GM11168 (cell line): ENCODE measurements around the gene NNT.
"Not testable (repeated sequence)": the region's sequence is repeated elsewhere in the genome, so short reads cannot be mapped to it uniquely, and the experiment has no call there.

Source experiments
- in situ Hi-C: fragments of 300-500 bp; cut with MboI; formaldehyde crosslinking; loops from one replicate; pipeline ENCODE4 v1.12.0; 2022; ENCODE audit warnings: low sequenced_read_pairs; ENCODE audit not compliant: unreplicated experiment

Gene NNT

GRCh38 chr5:43582082-43583005 lies 20.6 kb upstream of the NNT start:
- in situ Hi-C loops: no loop called here

GRCh38 chr5:43583724-43584123 lies 19.3 kb upstream of the NNT start:
- in situ Hi-C loops: no loop called here

GRCh38 chr5:43584166-43584699 lies 18.7 kb upstream of the NNT start:
- in situ Hi-C loops: no loop called here

- in situ Hi-C loops: no loop called here
These were observed 14.1 kb upstream of the NNT start for GRCh38 chr5:43588842-43589241.

GRCh38 chr5:43589310-43589709 lies 13.7 kb upstream of the NNT start:
- in situ Hi-C loops: no loop called here

DNA sequence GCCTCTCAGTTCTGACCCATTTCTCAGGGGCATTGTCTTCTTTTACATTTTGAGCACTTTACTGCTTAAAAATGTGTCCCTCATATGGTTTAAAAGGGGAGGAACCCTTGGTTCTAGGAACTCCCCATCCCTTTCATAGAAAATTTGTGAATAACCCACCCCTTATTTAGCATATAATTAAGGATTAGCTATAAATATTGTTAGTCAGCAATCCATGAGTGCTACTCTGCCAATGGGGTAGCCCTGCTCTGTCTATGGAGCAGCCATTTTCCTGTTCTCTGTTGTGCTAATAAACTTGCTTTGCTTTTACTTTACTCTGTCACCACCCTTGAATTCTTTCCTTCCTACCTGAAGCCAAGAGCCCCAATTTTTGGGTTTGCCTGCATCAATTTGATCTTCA lies 12.3 kb upstream of the NNT start:
- in situ Hi-C loops: no loop called here

- in situ Hi-C loops: no loop called here
These were observed 10.6 kb upstream of the NNT start for GRCh38 chr5:43592363-43592762.

DNA sequence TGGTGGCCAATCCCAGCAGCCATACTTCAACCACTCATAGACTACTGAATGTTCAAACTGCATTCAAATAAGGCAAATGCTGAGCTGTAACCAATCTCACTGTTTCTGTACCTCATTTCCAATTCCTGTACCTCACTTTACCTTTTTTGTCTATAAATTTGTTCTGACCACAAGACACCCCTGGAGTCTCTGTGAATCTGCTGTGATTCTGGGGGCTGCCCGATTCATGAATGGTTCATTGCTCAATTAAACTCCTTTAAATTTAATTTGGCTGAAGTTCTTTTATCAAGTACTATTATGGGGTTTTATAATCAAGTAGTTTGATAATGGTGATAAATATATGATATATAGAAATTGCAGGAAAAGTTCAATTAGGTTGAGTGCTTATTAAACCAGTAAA lies 4.1 kb upstream of the NNT start:
- in situ Hi-C loops: not testable (repeated sequence)

DNA sequence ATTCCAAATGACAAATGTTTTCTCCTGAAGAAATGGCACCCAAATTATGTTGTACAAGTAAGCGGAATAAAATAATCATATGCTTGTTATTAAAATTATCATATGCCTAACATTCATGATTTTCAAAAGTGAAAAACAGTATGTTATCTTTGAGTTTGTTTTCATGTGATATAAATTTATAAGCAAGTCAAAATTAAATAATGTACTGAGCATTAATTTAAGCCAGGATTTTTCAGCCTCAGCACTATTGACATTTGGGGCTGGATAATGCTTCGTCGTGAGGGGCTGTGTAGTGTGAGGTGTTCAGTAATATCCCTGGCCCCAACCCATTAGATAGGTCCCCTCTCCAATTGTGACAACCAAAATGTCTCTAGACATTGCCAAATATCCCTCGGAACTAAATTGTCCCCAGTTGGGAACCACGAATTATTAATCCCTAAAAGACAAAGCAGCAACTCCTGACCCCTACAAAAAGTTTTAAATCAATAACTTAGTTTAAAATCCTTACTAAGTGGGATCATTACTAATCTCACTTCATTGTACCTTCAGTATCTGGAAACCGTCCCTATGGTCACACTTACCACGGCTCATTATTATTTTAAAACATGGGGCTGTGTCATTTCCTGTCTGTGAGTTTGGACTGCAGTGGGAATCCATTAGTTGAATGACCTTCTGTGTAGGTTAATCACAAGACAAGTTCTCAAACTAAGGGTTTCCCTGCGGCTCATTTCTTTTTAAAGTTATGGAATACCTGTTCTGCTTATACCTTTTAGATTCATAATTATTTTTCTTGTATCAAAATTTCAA lies 1.3 kb upstream of the NNT start:
- in situ Hi-C loops: no loop called here

DNA sequence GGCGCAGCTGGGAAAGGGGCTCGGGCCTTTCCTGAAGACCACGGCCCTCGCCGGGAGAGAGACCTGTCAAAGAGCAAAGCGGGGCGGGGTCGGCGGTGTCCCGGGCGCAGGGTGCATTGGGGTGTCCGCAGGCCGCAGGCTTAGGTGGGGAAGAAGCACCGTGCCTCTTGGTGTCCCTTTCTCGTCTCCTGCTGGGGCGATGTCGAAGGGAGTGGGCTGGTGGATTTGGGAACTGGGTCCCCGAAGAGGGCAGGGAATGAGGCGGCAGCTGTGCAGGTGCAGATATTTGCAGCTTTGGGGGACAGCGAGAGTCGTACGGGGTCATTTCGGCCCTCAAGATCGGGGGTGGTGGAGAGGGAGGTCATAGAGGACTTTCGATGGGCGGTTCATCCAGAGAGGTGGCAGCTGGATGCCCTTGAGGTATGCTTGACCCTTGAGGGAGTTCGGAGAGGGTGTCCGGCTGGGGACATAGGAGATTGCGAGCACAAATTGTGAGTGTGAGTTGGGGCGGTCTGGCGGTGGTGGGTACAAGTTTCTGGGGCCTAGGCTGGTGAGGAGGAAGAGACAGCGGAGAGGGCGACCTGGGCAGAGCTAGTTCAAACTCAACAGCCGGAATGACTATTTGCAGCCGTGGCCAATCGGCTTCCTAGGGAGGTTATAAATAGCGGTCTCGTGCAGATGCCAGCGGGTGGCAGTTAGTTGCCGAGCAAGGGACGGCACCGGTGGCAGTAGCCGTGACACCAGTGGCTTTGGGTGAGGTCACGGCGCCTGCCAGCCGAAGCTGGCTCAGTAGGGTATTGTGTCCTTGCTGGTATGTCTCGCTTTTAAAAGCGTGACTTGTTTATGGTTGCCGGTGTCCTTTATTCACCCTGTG lies 601 bp downstream of the NNT start:
- in situ Hi-C loops: no loop called here

- in situ Hi-C loops: no loop called here
These were observed 1.7 kb downstream of the NNT start for GRCh38 chr5:43604699-43605098.

GRCh38 chr5:43606351-43606750 lies 3.4 kb downstream of the NNT start:
- in situ Hi-C loops: no loop called here

DNA sequence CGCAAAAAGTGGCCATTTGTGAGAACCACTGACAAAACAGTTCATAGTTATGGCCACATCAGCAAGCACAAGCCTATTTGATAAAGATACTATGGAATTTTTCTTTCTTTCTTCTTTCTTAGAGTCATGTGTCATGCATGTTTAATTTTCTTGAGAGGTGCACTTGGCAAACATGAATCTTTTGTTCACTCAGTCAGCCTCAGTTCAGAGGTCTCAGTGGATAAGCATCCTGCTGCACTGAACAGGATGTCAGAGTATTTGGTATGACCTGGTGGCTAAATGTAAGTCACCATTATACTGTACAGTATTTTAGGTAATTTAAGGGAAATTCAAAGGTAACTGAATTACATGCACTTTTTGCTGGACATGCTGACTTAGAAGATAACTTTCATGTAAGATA lies 5.4 kb downstream of the NNT start:
- in situ Hi-C loops: no loop called here

GRCh38 chr5:43609752-43610151 lies 6.8 kb downstream of the NNT start:
- in situ Hi-C loops: no loop called here

GRCh38 chr5:43613370-43613769 lies 10.4 kb downstream of the NNT start:
- in situ Hi-C loops: no loop called here

DNA sequence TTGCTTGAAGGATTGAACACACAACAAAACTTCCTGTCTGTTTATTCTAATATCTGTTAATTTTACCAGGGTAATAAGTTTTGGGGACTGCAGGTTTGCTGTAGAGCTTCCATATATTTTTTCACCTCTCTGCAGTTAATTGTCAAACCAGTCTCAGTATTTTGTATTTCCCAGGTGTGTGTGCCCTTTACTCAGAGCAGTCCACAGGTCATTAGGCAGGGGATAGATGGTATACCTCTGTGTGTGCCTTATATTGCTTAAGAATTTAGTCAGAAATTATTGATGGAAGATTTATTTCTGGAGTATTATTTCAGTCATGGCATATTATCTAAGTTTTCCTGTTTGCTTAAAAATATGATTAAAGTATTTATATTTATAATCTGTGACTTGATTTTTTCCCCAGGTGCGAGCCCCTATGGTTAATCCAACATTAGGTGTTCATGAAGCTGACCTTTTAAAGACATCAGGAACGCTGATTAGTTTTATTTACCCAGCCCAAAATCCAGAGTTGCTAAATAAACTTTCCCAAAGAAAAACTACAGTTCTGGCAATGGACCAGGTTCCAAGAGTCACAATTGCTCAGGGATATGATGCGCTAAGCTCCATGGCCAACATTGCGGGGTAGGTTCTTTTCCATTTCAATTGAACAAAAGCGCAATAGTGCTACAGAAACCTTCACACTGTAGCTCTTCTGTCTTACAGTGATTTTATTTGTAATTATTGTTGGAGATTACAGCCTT lies 12.6 kb downstream of the NNT start:
- in situ Hi-C loops: no loop called here

DNA sequence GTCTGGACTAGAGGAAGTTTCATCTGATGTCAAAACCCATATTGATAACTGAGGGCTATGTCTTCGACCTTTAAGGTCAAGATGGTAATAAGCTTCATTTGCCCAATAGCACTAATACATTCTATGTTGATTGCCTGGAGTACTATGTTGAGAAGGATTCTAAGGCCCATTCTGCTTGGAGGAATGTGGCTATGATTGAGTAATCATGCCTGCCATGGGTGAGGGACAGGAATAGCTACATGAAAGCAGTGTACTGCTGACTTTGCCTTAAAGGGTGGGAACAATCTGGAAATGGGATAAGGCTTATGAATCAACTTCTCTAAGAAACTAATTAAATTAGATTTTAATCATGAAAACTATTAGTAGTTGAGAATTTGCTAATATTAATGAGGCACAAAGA lies 13.6 kb downstream of the NNT start:
- in situ Hi-C loops: no loop called here

GRCh38 chr5:43619380-43619779 lies 16.4 kb downstream of the NNT start:
- in situ Hi-C loops: no loop called here

DNA sequence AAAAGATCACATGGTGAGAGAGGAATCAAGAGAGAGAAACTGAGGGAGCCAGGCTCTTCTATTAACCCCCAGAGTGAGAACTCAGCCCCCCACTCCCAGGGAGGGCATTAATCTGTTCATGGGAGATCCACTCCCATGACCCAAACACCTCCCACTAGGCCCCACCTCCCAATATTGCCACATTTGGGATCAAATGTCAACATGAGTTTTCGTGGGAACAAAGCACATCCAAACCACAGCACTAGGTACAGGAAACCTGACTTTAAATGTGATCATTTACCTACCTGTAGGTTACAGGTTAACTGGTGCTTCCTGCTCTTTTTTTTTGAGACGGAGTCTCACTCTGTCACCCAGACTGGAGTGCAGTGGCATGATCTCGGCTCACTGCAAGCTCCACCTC lies 16.9 kb downstream of the NNT start:
- in situ Hi-C loops: no loop called here
